Panc1 (cell line): Measurements from ENCODE around the gene OTUD1.

ENCODE experiments used
- POLR2AphosphoS5 ChIP-seq: IDR thresholded peaks from 2 replicates; pipeline ENCODE4 v1.6.1; 2012; ENCODE audit warnings: mild to moderate bottlenecking, low read depth, low read length, moderate library complexity
- REST ChIP-seq, 2 experiments: IDR thresholded peaks; 2 replicates each; pipeline ENCODE4 v1.6.1; 2011 to 2012; ENCODE audit warnings: low read depth in 2 of 2, control low read depth in 1 of 2, low read length in 1 of 2, mild to moderate bottlenecking in 1 of 2, moderate library complexity in 1 of 2; ENCODE audit not compliant: insufficient read depth in 1 of 2

GRCh38 chr10:23396695-23397094 is 42.2 kb upstream of the OTUD1 start:
- TF ChIP-seq REST (IDR thresholded peaks at IDR 0.05; ENCODE audit: insufficient read depth in 1 of 2, low read depth in 2 of 2, low read length in 1 of 2) (no peak), POLR2AphosphoS5 (no peak)
